ENCODE results near the gene DDAH1.

DNA sequence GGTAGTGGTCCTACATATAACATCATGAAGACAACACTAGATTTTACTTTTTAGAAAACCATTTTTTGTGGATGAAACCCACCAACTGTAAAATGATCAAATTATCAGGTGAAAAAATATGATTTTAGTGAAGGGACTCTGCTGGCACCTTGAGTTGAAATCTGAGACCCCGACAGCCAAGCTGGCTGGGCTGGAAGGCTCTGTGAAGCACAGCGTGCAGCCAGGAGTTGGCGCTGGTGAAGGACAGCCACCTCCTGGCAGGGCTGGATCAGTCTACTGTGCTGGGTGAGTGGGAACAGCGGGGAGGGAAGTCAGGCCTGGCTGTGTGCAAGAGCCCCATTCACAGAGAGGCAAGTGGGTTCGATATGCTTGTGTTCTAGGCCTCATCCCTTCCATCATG is 47.9 kb downstream of the DDAH1 start:
- TF ChIP-seq, protein P1, sequence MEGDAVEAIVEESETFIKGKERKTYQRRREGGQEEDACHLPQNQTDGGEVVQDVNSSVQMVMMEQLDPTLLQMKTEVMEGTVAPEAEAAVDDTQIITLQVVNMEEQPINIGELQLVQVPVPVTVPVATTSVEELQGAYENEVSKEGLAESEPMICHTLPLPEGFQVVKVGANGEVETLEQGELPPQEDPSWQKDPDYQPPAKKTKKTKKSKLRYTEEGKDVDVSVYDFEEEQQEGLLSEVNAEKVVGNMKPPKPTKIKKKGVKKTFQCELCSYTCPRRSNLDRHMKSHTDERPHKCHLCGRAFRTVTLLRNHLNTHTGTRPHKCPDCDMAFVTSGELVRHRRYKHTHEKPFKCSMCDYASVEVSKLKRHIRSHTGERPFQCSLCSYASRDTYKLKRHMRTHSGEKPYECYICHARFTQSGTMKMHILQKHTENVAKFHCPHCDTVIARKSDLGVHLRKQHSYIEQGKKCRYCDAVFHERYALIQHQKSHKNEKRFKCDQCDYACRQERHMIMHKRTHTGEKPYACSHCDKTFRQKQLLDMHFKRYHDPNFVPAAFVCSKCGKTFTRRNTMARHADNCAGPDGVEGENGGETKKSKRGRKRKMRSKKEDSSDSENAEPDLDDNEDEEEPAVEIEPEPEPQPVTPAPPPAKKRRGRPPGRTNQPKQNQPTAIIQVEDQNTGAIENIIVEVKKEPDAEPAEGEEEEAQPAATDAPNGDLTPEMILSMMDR (IDR thresholded peaks at IDR 0.05), result no peak
- no peak for TF ChIP-seq POLR2A (IDR thresholded peaks at IDR 0.05)
